Cardiac muscle cell (in vitro differentiated cells and primary cell): ENCODE results near the gene RGL2. TPM values are rescaled to one million over a fixed set of nuclear protein-coding genes. Genes with fewer than 3 reads are reported as not detected.

ENCODE experiments used
- DNase-seq, 2 donors: peaks; one replicate each; pipeline versions ENCODE4 v3.0.0 to v3.0.0-alpha.2; 2010 to 2017; ENCODE audit warnings: low read depth in 1 of 2, low spot score in 1 of 2
- H3K27ac ChIP-seq: fragments of 200-600 bp; sonication (generic); 2 replicates; pipeline ENCODE4 v1.5.1; 2016
- H3K27me3 ChIP-seq: fragments of 200-600 bp; sonication (generic); 2 replicates; pipeline ENCODE4 v1.6.0; 2016; ENCODE audit warnings: control low read depth
- H3K36me3 ChIP-seq: fragments of 200-600 bp; sonication (generic); 2 replicates; pipeline ENCODE4 v1.5.1; 2016; ENCODE audit warnings: control low read depth
- H3K4me1 ChIP-seq: fragments of 200-600 bp; sonication (generic); 2 replicates; pipeline ENCODE4 v1.8.1; 2017; ENCODE audit warnings: low read depth, mild to moderate bottlenecking, mixed run types
- H3K4me3 ChIP-seq: fragments of 200-600 bp; sonication (generic); 2 replicates; pipeline ENCODE4 v1.5.1; 2016; ENCODE audit warnings: mild to moderate bottlenecking
- H3K9me3 ChIP-seq: fragments of 200-600 bp; sonication (generic); 2 replicates; pipeline ENCODE4 v1.5.1; 2017; ENCODE audit warnings: low read depth, mild to moderate bottlenecking, control low read depth
- polyA plus RNA-seq: library from polyadenylated mRNA; unstranded; fragments of >200 nt; fragmentation: Nextera tagmentation; extraction: Ambion mirVana; gene quantifications from 2 replicates; pipeline ENCODE4 v1.2.1, GENCODE V29; 2016
- total RNA-seq: library from RNA; depleted of rRNA; stranded (reverse); fragments of >200 nt; gene quantifications from 2 replicates; pipeline ENCODE4 v1.2.3, GENCODE V29; 2016
- TF ChIP-seq, protein P1 (sequence below): IDR thresholded peaks from 2 replicates; pipeline ENCODE4 v1.5.1; 2012; ENCODE audit warnings: low read depth, mild to moderate bottlenecking, low read length

Gene RGL2
- total and polyA plus RNA-seq, 2 experiments from 2014 or later: 86.1 to 89.8 TPM

DNA sequence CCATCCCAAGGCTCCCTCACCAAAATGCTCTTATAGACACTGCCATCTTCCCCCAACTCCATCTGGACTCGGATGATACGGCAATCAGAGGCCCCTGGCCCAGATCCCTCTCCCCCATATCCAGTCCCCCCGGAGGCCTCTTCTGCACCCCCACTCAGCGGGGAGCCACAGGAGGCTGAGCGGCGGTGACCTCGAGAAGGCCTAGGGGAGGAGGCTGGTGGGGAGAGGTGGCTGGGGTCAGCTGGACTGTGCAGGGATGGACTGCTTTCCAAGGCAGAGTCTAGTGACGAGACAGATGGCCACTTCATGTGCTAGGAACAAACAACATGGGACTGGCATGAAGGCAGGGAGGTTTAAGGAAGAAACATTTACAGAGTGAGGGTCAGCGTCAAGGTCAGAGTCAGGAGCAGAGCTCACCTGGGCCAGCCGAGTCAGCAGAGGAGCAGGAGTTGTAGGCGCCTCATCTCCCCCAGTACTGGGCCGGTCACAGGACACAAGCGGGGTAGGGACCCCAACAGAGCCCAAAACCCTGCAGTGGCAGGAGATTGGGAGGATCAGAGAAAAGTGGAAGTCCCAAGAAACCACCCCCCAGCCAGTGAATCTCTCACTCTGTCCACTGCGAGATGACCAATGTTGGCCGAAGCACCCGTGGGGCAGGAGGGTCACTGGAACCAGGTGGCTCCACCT lies 5.6 kb downstream of the RGL2 start:
- no peak overlapping the region for H3K27ac ChIP-seq
- no peaks in the 10 kb centered on the region for H3K9me3 ChIP-seq
- H3K36me3 ChIP-seq: peaks cover 14% of the 10 kb centered on the region
- H3K4me1 ChIP-seq: peaks cover 6% of the 10 kb centered on the region
- H3K4me3 ChIP-seq: no peak overlapping the region
- TF ChIP-seq, protein P1, sequence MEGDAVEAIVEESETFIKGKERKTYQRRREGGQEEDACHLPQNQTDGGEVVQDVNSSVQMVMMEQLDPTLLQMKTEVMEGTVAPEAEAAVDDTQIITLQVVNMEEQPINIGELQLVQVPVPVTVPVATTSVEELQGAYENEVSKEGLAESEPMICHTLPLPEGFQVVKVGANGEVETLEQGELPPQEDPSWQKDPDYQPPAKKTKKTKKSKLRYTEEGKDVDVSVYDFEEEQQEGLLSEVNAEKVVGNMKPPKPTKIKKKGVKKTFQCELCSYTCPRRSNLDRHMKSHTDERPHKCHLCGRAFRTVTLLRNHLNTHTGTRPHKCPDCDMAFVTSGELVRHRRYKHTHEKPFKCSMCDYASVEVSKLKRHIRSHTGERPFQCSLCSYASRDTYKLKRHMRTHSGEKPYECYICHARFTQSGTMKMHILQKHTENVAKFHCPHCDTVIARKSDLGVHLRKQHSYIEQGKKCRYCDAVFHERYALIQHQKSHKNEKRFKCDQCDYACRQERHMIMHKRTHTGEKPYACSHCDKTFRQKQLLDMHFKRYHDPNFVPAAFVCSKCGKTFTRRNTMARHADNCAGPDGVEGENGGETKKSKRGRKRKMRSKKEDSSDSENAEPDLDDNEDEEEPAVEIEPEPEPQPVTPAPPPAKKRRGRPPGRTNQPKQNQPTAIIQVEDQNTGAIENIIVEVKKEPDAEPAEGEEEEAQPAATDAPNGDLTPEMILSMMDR: no peak
- DNase-seq: no peak
- H3K27me3 ChIP-seq: no peaks in the 10 kb centered on the region

- peaks cover 4% of the 10 kb centered on the region for H3K4me1 ChIP-seq
- no peak for DNase-seq
- no peaks in the 10 kb centered on the region for H3K27me3 ChIP-seq
- H3K9me3 ChIP-seq: no peaks in the 10 kb centered on the region
- no peak overlapping the region for H3K27ac ChIP-seq
- H3K36me3 ChIP-seq: peaks cover 22% of the 10 kb centered on the region
- TF ChIP-seq, protein P1: no peak
- H3K4me3 ChIP-seq: peak overlapping the region; percentile 74
Observed at GRCh38 chr6:33290459-33290858, 8.3 kb downstream of the RGL2 start.

DNA sequence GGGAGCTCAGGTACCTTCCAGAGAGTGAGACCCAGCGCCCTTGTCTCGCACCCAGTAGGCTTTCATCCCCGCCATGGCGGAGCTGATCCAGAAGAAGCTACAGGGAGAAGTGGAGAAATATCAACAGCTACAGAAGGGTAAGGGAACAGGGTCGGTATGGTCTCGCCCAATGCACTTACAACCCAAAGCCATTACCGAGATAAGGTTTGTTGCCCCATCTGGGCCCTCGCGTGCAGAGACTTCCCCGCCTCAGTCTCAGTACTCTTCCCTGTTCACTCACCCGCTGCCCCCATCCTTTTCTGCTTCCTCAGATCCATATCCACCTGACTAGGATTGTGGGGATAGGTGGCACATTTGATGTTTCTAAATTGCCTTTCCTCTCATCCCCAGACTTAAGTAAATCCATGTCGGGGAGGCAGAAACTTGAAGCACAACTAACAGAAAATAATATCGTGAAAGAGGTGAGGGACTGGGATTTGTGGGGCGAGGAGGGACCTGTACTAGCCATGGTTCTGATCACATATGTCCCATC lies 8.9 kb downstream of the RGL2 start:
- TF ChIP-seq, protein P1: no peak
- Histone ChIP-seq H3K27ac (peak overlapping the region; percentile 22), H3K9me3 (no peaks in the 10 kb centered on the region), H3K27me3 (no peaks in the 10 kb centered on the region), H3K4me1 (peaks cover 4% of the 10 kb centered on the region), H3K4me3 (peak overlapping the region; percentile 74), H3K36me3 (peaks cover 22% of the 10 kb centered on the region)
- no peak for DNase-seq

DNA sequence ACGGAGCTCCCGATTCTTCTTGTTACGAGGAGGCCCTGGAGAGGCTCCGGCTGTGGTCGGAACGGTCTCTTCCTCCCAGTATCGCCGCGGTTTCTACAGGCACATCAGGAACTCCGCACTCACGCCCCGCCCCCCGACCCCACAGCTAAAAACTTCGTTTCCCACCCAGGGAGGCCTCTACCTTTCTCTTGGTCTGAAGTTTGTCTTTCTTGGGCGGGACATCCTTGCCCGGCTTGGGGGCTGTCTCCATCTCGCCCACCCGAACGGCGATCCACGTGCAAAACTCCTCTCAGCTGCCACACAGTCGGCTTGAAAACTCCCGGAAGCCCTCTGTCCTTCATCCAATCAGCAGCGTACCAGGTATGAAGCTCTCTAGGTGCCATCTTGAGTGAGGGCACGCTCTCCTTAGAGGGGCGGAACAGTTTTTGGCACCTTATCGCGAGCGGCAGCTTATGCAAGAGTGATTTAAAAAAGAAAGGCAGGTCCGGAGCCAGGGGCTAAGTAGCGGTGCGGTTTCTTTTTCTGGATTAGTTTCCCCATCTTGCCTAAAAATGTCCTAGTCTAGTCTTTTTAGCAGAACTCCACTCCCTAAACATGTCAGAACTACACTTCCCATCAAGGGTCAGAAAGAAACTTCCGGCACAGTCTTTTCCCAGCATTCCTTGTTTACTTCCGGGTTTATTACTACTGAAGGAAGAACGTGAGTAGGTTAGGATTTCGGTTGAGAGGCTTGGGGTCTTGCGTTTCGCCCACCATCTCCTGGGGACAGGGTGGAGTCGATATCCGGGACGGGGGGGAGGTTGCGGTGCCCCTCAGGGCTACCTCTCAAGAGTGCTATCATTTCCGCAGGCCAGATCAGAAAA lies 9.6 kb downstream of the RGL2 start, which contains the start of the genes PFDN6 and WDR46:
PFDN6 (plus strand) TSS at position 681 of the 863 bp plus-strand sequence. CDS start 256 bp downstream, outside the sequence.
WDR46 (minus strand) TSS at position 319 of the 863 bp plus-strand sequence; CDS start at position 250, 69 bp downstream.
- Histone ChIP-seq H3K9me3 (no peaks in the 10 kb centered on the region), H3K27me3 (no peaks in the 10 kb centered on the region), H3K36me3 (peaks cover 24% of the 10 kb centered on the region), H3K4me3 (peak within 1 kb of the TSS; percentile 74), H3K27ac (peak within 1 kb of the TSS; percentile 22), H3K4me1 (peaks cover 4% of the 10 kb centered on the region)
- peak; percentile 89 to 90 for DNase-seq
- TF ChIP-seq, protein P1: no peak

DNA sequence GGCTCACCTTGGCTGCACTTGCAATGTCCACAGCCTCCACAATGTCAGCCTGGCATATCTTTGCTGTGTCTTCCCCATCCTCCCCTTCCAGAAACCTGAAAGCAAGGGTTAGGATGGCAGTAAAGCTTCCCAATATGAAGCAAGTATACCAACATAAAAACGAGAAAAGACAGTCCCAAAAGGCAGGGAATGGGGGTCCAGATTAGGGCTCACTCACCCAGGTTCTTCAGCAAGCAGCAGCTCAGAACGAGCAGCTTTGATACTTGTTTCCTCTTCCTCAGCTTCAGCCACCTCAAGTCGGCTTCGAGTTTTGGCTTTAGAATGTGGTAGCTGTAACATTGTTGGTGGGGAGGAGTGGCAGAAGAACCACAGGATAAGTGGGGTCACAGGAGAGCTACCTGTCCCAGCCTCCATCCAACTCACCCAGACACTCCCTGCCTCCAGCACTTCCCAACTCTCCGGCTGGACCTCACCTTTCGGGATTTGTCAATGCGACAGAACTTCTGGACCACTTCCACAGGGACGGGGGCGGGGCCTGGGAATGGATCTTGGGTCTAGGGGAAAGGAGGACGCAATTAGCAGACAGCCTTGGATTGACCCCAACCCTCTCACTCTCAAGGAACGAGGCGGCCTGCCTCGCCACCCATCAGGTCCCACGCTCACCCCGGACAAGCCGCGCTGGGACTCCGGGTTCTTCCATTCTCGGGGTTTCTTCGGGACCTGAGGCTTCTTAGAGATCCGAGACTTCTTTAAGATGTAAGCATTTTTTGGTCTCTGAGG lies 10.4 kb downstream of the RGL2 start:
- no peak for DNase-seq
- Histone ChIP-seq H3K36me3 (peaks cover 24% of the 10 kb centered on the region), H3K27me3 (no peaks in the 10 kb centered on the region), H3K4me3 (peak overlapping the region; percentile 74), H3K9me3 (no peaks in the 10 kb centered on the region), H3K4me1 (peaks cover 4% of the 10 kb centered on the region), H3K27ac (no peak overlapping the region)
- TF ChIP-seq, protein P1: no peak
